Cardiac septum (tissue), 1 donor: Measurements from ENCODE around the gene ARHGAP26. TPM values are rescaled to one million over a fixed set of nuclear protein-coding genes. Genes with fewer than 3 reads are reported as not detected.
"Not testable (repeated sequence)": the region's sequence is repeated elsewhere in the genome, so short reads cannot be mapped to it uniquely, and the experiment has no call there.

Experiments
- DNase-seq: peaks from one replicate; pipeline ENCODE4 v3.0.0-alpha.2; 2020; ENCODE audit warnings: low spot score
- intact Hi-C: fragments of 100-400 bp; cut with DNase I; formaldehyde crosslinking; loops from one replicate; pipeline ENCODE4 v1.14.0; 2022
- total RNA-seq: library from RNA; stranded (reverse); fragmentation: NEBNext Ultra II Directional; extraction: Animal tissue kit (Norgen Biotek cat#: 25700); gene quantifications from one replicate; pipeline ENCODE4 v1.2.1, GENCODE V29; 2021
- donor health status: DM: no; HTN: no; CAD: no.

Gene ARHGAP26
- total RNA-seq, 1 donor from 2014 or later = 32.0 TPM

DNA sequence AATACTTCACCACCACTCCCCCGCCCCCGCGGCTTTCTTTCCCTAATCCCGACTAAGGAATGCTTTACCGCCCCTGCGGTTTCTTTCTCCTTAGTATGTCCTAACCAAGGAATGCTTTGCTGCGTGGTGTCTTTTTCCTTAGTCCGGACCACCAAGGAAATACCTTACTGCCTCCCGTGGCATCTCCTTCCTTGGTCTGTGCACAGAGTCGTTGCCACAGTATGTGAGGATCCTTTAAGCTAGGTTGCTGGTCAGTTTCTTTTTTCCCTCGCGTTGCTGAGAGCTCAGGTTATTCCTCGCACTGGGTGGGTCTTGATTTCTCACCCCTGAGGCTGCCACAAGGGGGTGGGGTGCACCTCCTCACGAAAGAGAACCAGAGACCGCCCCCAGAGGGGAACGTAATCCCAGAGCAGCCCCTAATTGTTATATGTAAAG is 323.9 kb downstream of the ARHGAP26 start:
- DNase-seq = no peak
- intact Hi-C loops = no loop called here

DNA sequence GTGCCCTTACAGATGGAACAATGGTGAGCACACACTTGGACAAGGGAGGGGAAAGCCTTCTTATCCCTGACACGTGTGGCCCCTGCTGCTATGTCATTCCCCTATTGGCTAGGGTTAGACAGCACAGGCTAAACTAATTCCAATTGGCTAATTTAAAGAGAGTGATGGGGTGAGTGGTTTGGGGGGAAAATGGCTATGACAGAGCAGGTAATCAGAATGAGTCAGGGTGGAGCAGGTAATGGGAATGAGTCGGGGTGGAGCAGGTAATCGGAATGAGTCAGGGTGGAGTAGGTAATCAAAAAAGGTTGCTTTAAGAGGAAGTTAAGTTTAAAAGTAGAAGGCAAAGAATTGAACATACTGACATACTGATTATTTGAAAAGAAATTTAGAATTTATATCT is 324.4 kb downstream of the ARHGAP26 start:
- DNase-seq, intact Hi-C loops: not testable (repeated sequence)

DNA sequence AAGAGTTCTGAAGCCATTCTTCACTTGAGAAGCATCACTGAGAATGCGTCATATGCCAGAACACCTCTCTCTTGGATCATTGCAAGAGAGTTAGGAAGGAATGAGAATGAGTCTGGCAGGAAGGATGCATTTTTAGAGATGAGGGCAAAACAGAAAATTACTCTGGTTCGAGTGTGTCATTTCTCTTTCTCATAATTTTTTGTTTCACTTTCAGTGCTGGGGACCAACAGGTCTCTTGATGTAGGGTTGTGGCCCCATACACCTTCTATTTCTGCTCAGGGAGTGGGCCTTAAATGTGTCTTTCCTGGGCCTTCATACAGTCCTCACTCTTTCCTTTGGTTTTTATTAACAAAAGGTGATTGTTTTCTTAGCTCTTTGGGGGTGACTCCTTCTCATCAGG is 330.9 kb downstream of the ARHGAP26 start:
- intact Hi-C loops = no loop called here

DNA sequence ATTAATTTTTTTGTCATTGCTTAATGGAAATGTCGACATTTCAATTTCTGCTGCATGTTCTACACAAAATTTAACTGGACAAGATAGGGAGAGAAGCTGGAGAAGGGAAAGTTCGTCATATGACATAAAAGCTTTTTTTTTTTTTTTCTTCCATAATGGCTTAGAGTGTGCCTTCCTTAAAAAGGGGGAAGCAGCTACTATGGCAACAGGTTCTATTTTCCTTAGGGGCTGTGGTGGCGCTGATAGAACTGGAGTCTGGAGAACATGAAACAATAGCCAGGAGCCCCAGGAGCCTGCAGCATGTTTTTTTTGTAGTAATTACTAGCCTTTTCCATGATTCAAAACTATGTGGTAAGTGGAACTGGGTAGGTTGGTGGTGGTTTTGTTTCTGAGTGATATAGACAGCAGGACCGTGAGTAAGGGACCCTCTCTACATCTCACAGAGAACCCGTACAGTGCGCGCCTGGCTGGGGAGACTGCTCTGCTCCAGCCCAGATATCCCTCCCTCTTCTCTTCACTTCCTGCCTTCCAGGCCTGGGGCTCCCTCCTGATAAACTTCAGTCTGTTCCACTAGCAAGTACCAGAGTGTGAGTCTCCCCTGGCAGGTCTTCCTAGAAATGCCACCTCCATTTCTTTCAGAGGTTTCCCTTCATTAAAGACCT is 331.7 kb downstream of the ARHGAP26 start:
- intact Hi-C loops = no loop called here

More for the DNA sequence above, 330.9 kb downstream of the ARHGAP26 start:
- DNase-seq = no peak

DNA sequence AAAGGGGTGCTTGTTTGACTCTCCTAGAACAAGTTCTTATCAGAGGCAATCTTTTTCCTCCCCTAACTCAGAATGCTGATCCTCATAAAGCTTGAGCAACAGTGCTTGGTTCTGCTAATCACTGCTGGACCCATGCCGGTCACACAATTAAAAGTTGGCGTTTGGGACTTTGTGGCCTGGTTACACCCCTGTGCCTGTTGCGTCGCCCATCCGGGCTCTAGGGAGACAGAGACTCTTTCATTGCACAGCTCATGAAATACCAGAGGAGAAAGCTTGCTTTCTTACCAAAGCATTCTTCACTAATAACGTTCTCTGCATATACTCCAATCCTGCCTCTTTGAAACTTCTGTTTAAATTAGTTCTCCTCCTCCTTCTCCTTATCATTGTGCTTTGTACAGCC is 332.2 kb downstream of the ARHGAP26 start:
- no peak for DNase-seq
- intact Hi-C loops = no loop called here

More for the DNA sequence above, 331.7 kb downstream of the ARHGAP26 start:
- DNase-seq = no peak

DNA sequence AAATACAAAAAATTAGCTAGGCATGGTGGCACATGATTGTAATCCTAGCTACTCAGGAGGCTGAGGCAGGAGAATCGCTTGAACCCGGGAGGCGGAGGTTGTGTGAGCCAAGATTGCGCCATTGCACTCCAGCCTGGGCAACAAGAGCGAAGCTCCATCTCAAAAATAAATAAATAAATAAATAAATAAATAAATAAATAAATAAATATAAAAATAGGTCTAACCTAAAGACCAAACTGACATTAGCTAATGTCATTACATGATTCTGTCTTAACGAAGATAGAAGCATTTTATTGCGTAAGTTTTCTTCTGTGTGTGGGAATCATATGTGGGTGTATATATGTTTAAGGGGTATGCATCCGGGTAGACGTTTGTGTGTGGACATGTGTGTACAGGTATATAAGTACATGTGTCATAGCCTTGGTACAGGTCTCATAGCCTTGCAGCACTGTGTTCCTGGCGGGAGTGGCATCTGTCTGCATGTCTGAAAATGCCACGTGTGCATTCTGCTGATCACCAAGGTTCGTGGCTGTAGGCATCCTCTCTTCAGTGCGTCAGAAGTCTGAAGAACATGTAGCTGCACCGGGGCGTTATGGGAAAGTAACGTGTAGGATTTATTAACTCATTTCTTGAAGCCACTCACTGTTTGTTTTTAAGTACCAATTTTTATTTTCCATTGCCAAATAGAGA is 335.2 kb downstream of the ARHGAP26 start:
- no peak for DNase-seq
- intact Hi-C loops = no loop called here

DNA sequence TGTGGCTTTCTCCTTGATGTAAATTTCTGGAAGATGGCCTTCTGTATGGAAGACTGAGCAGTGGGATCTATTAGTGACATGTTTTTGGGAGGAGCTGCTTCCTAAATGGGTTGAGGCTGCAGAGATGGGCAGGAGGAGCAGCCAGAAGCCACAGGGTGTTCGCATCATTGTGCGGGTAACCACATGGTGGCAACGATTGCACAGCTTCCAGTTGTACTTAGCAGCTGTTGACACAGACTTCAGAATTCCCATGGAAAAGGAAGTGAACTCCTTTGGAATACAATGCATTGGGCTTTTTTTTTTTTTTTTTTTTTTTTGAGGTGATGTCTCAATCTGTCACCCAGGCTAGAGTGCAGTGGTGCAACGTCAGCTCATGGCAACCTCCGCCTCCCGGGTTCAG is 336.0 kb downstream of the ARHGAP26 start:
- intact Hi-C loops = loop anchor here (2.0 kb wide), 2 partner anchors 297 to 719 kb away; partner anchors contain the start of gene NR3C1

DNA sequence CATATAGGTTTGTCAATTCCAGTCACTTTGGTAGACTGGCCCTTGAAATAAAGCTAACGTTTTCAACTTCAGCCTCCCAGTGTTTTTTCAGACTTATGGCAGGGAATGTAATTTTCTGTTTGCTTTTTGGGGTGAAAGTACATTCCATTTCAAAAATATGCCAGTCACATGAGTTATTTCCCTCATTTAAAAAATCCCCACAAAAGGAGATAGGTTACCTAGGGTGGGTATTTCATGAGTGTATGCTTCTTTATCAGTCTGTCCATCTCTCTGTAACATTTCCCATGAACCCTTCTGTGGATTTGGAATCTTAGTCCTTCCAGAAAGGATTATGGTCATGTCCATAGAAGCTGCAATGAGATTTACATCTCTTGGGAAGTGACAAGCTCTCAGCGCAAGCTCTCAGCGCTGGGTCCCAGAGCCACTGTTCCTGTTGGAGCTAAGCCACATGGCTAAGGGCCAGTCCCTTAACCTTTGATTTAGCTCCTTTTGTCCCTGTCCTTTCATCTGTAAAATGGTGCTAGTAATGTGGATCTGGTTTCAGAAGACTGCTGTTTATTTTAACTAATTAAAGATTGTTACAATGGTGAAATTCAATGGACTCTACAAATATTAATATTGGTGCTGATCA is 338.4 kb downstream of the ARHGAP26 start:
- intact Hi-C loops = no loop called here
- DNase-seq = no peak

More for the DNA sequence above, 336.0 kb downstream of the ARHGAP26 start:
- DNase-seq = no peak

DNA sequence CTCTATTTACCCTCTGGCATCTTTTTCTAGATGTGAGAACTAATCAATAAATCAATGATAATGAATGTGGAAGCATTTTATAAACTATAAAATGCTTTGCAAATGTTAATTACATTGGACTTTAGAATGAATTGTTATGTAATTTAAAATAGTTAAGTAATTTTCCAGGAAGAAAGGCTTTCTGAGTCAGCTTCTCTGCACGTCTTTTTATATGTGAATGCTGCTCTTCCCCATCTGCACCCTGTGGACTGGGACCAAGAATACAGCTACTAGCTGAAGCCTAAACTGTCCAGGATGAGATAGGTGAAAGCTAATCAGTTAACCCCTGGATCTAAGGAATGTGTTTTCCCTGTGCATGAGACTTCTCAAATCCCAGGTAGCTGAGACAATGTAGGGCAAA is 340.4 kb downstream of the ARHGAP26 start:
- intact Hi-C loops = no loop called here
- no peak for DNase-seq

DNA sequence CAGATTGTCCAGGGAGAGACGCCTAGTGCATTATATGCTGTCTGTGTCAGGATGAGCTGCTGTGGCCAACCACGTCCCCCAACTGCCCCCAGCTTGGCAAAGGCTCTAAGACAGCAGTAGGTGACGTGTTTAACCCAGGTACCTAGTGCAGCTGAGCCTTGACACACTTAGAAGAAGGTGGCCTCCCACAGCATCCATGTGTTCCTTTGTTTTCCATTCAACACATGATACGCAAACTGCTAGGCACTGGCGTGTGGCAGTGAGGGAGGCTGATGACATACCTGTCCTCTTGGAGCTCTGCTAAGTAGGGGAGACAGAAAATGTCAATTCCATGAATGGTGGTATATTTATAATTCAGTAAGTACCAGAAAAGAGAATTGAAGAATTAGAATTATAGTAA is 341.6 kb downstream of the ARHGAP26 start:
- intact Hi-C loops = no loop called here

DNA sequence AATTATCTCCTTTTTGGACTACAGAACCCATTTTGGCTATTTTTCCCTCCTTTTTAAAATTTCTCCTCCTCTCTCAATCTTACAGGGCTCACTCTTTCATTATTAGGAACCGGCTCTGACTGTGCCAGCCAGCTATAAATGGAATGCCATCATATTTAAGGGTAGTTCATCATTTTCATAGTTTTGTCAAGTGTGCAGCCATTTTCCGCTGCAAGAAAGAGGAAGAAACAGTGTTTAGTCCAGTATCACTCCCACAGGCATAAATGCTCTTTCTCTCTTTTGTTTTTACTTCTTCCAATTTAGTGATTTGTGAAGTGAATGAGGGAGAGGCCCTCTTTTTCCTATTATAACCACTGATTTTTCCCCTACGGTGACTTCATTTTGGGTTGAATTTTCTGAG is 343.3 kb downstream of the ARHGAP26 start:
- intact Hi-C loops = no loop called here
- DNase-seq = no peak

More for the DNA sequence above, 341.6 kb downstream of the ARHGAP26 start:
- DNase-seq = no peak

DNA sequence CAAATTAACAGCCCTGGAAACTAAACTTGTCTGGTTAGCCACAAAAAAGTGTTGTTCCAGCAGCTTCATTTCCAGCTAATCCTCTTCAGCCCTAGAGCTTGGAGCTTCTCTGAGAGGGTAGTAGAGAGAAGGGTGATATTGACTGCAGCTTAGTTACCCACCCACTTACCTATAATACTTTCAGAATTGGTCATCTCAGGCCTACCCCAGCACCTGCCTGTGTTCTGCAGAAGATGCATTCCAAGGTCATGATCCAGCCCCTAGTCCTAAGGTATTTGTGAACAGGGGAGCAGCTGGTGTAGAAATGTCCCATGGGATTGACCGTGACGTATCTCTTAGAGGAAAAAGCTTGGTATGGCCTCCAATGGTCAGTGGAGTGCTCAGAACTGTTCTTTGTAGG is 344.3 kb downstream of the ARHGAP26 start:
- intact Hi-C loops = no loop called here
- no peak for DNase-seq

DNA sequence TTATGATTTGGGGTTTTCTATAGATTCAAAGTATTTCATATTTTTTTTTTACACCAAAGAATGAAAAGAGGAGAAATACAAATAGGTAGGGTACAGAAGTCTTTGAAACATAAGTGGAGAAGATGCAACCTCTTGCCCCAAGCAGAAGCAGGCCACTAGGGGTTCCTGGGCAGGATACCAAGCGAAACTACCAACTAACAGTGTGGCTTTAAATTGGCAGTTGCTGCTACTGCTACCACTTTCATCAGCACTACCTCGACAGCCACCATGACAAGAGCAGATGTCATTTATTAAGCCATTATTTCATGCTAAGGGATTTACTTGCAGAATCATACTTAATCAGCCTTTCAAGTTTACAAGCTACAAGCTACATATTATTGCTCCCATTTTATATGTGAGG is 345.2 kb downstream of the ARHGAP26 start:
- DNase-seq = no peak
- intact Hi-C loops = no loop called here

DNA sequence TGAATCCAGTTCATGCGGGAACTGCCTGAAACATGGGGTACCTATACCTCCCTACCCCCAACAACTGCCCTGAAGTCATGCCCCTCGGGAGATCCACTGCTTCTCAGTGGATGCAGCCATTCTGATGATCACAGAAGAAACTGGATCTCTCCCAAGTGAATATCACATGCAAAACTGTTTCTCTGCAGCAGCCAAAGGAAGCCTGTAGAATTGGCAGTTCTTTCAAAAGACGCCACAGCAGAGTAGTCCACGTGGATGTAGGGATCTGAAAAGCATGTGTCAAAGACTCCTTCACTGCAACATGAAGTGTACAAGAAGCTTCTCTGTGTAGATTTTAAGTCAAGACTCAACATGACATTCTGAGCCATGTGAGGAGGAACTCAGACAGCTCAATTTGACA is 346.6 kb downstream of the ARHGAP26 start:
- intact Hi-C loops = no loop called here
- DNase-seq = no peak

DNA sequence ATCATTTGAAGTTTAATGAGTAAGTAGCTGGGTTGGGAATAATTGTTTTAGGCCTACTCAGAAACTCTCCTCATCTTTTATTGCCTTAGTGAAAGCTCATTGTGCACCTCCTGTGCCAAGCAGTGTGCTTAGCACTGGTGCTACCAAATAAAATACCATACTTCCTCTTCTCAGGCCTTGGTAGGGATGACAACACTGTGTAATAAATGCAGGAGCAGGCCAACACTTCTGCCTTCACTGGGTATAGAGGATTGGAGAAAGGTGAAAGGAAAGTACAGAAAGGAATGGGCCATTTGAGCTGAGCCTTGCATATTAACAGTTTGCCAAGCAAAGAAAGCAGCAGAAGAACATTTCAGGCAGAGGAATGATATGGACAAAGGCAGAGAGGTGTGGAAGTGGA is 347.6 kb downstream of the ARHGAP26 start:
- intact Hi-C loops = no loop called here
- no peak for DNase-seq

DNA sequence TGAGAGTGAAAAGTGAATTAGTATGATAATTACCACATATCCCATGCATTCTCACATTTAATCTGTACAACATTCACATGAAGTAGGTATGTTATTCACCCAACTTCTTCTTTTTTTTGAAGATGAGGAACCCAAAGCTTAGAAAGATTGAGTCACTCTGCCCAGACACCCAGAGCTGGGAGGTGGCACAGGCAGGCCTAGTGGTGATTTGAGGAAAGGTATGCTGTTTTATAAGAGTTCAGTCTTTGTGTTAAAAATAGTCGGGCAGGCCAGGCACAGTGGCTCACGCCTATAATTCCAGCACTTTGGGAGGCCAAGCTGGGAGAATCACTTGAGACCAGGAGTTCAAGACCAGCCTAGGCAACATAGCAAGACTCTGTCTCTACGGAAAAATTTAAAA is 348.0 kb downstream of the ARHGAP26 start:
- DNase-seq = no peak
- intact Hi-C loops = no loop called here

DNA sequence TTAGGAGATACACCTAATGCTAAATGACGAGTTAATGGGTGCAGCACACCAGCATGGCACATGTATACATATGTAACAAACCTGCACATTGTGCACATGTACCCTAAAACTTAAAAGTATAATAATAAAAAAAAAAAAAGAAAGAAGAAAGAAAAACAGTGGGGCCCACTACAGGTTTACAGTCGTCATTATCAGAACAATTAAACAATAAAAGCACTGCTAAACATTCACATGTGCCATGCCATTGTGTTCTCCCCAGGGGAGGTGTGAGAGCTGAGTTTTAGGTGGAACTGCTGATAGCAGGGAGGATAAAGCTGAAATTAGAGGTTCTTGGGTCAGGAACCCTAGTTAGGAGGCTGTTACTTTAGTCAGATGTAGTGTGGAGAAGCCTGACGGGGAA is 348.6 kb downstream of the ARHGAP26 start:
- intact Hi-C loops = not testable (repeated sequence)

DNA sequence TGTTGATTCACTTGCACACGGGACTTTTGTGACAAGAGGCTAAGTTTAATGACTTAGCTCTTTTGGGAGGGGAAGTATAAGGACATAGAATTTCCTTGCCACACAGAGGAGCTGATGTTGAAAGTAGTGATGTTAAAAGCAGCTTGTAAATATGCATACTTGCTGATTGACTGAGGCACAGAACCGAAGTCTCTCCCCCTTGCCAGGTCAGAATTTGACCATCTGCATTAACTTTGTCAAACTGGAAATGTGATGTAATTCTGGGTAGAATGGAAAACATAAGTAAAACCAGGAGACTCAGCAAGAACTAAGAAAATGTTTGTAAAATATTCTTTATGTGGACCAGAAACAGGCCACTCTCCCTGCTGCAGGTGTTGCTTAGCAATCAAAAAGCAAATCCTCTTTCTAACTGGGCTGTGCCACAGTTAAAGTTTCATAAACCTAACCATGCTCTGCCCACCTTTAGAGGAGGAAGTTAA is 349.2 kb downstream of the ARHGAP26 start:
- no peak for DNase-seq
- intact Hi-C loops = no loop called here

More for the DNA sequence above, 348.6 kb downstream of the ARHGAP26 start:
- DNase-seq = not testable (repeated sequence)

DNA sequence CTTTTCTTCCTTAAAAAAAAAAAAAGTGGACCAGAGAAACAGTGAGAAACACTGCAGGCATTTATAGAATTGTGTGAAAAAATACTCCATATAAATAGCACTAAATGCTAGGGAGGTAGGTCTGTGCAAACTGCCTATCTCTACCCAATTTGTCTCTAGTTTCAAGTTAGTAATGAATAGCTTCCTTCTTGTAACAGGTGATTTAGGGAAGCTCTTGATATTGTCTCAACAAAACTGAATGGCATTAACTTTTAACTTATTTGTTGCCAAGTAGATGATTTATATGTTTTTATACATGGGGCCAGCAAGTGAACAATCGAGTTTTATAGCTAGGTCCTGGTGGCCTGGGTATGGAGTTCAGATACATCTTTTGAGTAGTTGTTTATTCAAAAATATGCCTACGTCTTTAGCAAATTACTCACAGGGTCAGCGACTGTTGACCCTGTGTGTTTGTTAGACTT is 349.7 kb downstream of the ARHGAP26 start:
- DNase-seq = no peak
- intact Hi-C loops = no loop called here

DNA sequence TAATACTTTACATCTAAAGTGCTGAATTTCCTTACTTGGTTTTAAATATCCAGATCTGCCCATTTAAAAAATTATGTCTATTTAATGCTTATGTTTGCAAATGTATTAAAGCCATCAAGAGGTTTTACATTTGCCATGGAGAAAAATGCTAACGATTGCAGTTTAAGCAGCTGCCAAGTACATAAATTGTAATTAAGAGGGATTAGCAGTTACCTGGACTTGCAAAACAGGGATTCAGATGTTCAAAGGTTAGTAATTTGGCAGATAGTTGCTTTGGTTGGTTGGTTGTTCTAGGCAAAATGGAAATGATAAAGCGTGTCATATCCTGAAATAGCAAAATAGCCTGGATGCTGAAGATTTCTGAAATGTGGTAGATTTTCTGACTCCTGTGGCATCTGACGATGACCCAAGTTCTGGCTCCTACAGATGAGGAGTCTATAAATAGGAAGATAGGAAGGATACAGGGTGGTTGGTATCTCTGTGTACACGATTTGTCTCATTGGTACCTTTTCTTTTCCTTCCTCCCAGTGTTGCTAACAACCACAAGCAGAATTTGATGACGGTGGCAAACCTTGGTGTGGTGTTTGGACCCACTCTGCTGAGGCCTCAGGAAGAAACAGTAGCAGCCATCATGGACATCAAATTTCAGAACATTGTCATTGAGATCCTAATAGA is 350.4 kb downstream of the ARHGAP26 start:
- no peak for DNase-seq
- intact Hi-C loops = no loop called here
